K562 (cell line): ENCODE measurements around the gene AQP9.

Experiments
- HDAC8 ChIP-seq: fragments of 450-650 bp; IDR thresholded peaks from 2 replicates; pipeline ENCODE4 v1.6.1; 2016; ENCODE audit warnings: mild to moderate bottlenecking, missing genetic modification characterization, moderate library complexity, missing compliant biosample characterization
- MXI1 ChIP-seq: IDR thresholded peaks from 2 replicates; pipeline ENCODE4 v1.6.1; 2011; ENCODE audit warnings: low read depth, mild to moderate bottlenecking, improper control_type of control experiment, low read length
- NR2C2 ChIP-seq, 2 experiments: fragments of 200-800 bp in 1 of 2; sonication (Bioruptor generic) in 1 of 2; sonication (generic) in 1 of 2; formaldehyde crosslinking in 1 of 2; IDR thresholded peaks; 2 replicates each; pipeline versions ENCODE4 v1.6.1 to v1.8.0; 2016 to 2022; ENCODE audit warnings: mild to moderate bottlenecking in 1 of 2, missing compliant biosample characterization in 1 of 2, missing genetic modification characterization in 1 of 2, missing genetic modification reagents in 1 of 2
- PURB ChIP-seq: sonication (generic); formaldehyde crosslinking; IDR thresholded peaks from 2 replicates; pipeline ENCODE4 v1.9.0; 2021; ENCODE audit warnings: low read depth, mild to moderate bottlenecking, missing genetic modification reagents
- SMC3 ChIP-seq: conservative IDR thresholded peaks from 2 replicates; pipeline ENCODE4 v1.6.1; 2011; ENCODE audit warnings: low read depth, low read length, improper control_type of control experiment; ENCODE audit not compliant: insufficient read depth
- TF ChIP-seq, protein P1 (sequence below): sonication (generic); formaldehyde crosslinking; IDR thresholded peaks from 2 replicates; pipeline ENCODE4 v1.8.0; 2023; ENCODE audit warnings: mild to moderate bottlenecking, missing genetic modification reagents
- TF ChIP-seq, protein P2 (sequence below): fragments of 250-450 bp; sonication (Bioruptor Pico); IDR thresholded peaks from 2 replicates; pipeline ENCODE4 v1.5.0; 2022; ENCODE audit warnings: mild to moderate bottlenecking

- TF ChIP-seq SMC3 = no peak
- TF ChIP-seq PURB = no peak
- no peak for TF ChIP-seq NR2C2 (CRISPR knock-in tag; IDR thresholded peaks at IDR 0.05)
- no peak for TF ChIP-seq NR2C2 (tag; IDR thresholded peaks at IDR 0.05)
- TF ChIP-seq HDAC8 = no peak
- TF ChIP-seq, protein P1, sequence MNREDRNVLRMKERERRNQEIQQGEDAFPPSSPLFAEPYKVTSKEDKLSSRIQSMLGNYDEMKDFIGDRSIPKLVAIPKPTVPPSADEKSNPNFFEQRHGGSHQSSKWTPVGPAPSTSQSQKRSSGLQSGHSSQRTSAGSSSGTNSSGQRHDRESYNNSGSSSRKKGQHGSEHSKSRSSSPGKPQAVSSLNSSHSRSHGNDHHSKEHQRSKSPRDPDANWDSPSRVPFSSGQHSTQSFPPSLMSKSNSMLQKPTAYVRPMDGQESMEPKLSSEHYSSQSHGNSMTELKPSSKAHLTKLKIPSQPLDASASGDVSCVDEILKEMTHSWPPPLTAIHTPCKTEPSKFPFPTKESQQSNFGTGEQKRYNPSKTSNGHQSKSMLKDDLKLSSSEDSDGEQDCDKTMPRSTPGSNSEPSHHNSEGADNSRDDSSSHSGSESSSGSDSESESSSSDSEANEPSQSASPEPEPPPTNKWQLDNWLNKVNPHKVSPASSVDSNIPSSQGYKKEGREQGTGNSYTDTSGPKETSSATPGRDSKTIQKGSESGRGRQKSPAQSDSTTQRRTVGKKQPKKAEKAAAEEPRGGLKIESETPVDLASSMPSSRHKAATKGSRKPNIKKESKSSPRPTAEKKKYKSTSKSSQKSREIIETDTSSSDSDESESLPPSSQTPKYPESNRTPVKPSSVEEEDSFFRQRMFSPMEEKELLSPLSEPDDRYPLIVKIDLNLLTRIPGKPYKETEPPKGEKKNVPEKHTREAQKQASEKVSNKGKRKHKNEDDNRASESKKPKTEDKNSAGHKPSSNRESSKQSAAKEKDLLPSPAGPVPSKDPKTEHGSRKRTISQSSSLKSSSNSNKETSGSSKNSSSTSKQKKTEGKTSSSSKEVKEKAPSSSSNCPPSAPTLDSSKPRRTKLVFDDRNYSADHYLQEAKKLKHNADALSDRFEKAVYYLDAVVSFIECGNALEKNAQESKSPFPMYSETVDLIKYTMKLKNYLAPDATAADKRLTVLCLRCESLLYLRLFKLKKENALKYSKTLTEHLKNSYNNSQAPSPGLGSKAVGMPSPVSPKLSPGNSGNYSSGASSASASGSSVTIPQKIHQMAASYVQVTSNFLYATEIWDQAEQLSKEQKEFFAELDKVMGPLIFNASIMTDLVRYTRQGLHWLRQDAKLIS (CRISPR knock-in tag) = no peak
- no peak for TF ChIP-seq MXI1
- TF ChIP-seq, protein P2, sequence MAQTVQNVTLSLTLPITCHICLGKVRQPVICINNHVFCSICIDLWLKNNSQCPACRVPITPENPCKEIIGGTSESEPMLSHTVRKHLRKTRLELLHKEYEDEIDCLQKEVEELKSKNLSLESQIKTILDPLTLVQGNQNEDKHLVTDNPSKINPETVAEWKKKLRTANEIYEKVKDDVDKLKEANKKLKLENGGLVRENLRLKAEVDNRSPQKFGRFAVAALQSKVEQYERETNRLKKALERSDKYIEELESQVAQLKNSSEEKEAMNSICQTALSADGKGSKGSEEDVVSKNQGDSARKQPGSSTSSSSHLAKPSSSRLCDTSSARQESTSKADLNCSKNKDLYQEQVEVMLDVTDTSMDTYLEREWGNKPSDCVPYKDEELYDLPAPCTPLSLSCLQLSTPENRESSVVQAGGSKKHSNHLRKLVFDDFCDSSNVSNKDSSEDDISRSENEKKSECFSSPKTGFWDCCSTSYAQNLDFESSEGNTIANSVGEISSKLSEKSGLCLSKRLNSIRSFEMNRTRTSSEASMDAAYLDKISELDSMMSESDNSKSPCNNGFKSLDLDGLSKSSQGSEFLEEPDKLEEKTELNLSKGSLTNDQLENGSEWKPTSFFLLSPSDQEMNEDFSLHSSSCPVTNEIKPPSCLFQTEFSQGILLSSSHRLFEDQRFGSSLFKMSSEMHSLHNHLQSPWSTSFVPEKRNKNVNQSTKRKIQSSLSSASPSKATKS = no peak
Observed at GRCh38 chr15:58095415-58095814, 42.8 kb upstream of the AQP9 start.
